ENCODE measurements around the gene CTSC.

DNA sequence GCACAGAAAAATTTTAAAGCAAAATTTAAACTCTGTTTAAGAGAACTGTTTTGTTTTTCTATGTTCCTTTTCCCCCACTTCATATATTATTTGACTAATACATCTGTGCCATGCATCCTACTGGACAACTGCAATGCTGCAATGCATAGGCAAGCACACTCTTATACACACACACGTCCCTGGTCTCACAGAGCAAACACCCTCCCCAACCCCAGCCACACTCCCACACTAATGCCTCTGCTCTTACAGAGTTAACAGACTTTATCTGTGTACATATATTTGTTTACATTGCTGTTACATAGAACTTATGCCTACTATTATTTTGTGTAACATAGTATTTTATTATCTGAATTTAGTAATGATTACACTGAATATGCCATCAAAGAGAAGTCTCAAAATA lies 25.5 kb upstream of the CTSC start:
- no peak for TF ChIP-seq CTCF (IDR thresholded peaks at IDR 0.05)
- TF ChIP-seq POLR2AphosphoS5 (IDR thresholded peaks at IDR 0.05): no peak
- no peak for TF ChIP-seq POLR2A (IDR thresholded peaks at IDR 0.05)
- TF ChIP-seq EP300 (IDR thresholded peaks at IDR 0.05): no peak
